Immature natural killer cell (primary cell): Measurements from ENCODE around the gene LFNG. TPM values are rescaled to one million over a fixed set of nuclear protein-coding genes. Genes with fewer than 3 reads are reported as not detected.

ENCODE experiments used
- DNase-seq, 3 donors: peaks; one replicate each; pipeline ENCODE4 v3.0.0; 2022; ENCODE audit warnings: mixed read lengths in 1 of 3
- H3K27ac Mint-ChIP-seq, 6 donors: one replicate each; pipeline ENCODE4 v1.8.0; 2020; ENCODE audit warnings: mixed read lengths in 6 of 6, mild to moderate bottlenecking in 5 of 6, inconsistent platforms in 4 of 6, moderate library complexity in 3 of 6
- H3K27me3 Mint-ChIP-seq, 3 donors: one replicate each; pipeline ENCODE4 v1.8.0; 2020 to 2021; ENCODE audit warnings: low read depth in 3 of 3, mild to moderate bottlenecking in 3 of 3, mixed read lengths in 3 of 3, moderate library complexity in 3 of 3, inconsistent platforms in 1 of 3
- H3K36me3 Mint-ChIP-seq, 3 donors: one replicate each; pipeline ENCODE4 v1.8.0; 2020; ENCODE audit warnings: mixed read lengths in 3 of 3, inconsistent platforms in 2 of 3, mild to moderate bottlenecking in 2 of 3
- H3K4me1 Mint-ChIP-seq, 2 donors: one replicate each; pipeline ENCODE4 v1.8.0; 2020; ENCODE audit warnings: inconsistent platforms in 2 of 2, mild to moderate bottlenecking in 2 of 2, mixed read lengths in 2 of 2, moderate library complexity in 1 of 2
- H3K4me3 Mint-ChIP-seq, 5 donors: one replicate each; pipeline ENCODE4 v1.8.0; 2020; ENCODE audit warnings: mild to moderate bottlenecking in 5 of 5, mixed read lengths in 5 of 5, inconsistent platforms in 3 of 5, moderate library complexity in 3 of 5
- H3K9me3 Mint-ChIP-seq, 6 donors: one replicate each; pipeline ENCODE4 v1.8.0; 2020; ENCODE audit warnings: mild to moderate bottlenecking in 6 of 6, mixed read lengths in 6 of 6, inconsistent platforms in 4 of 6, moderate library complexity in 3 of 6
- polyA plus RNA-seq, 3 donors: library from polyadenylated mRNA; unstranded; fragments of 300-500 nt; fragmentation: Illumina TruSeq; gene quantifications; one replicate each; pipeline ENCODE4 v1.2.3, GENCODE V29; 2021

LFNG gene
- polyA plus RNA-seq, 3 donors from 2014 or later = 2.2 to 2.6 (median 2.3) TPM

- H3K4me3 Mint-ChIP-seq = peak overlapping the region; percentile 95 to 99 (median 97)
- peaks cover 0 to 5% (median 0%) of the 10 kb centered on the region in 3 donors for H3K36me3 Mint-ChIP-seq
- no peak for DNase-seq
- peaks cover 37% of the 10 kb centered on the region in 2 donors for H3K4me1 Mint-ChIP-seq
- H3K9me3 Mint-ChIP-seq = no peaks in the 10 kb centered on the region
- H3K27ac Mint-ChIP-seq = peak overlapping the region; percentile 87 to 97 (median 94)
- peaks cover 15 to 47% (median 27%) of the 10 kb centered on the region in 3 donors for H3K27me3 Mint-ChIP-seq
Measured at GRCh38 chr7:2520761-2521290, 1.3 kb downstream of the LFNG start.

GRCh38 chr7:2521341-2521745 lies 1.8 kb downstream of the LFNG start:
- Mint-ChIP-seq H3K27me3 (peaks cover 15 to 47% (median 31%) of the 10 kb centered on the region in 3 donors), H3K9me3 (no peaks in the 10 kb centered on the region), H3K4me1 (peaks cover 37% of the 10 kb centered on the region in 2 donors), H3K27ac (peak overlapping the region; percentile 92 to 97 (median 96)), H3K36me3 (peaks cover 0 to 5% (median 0%) of the 10 kb centered on the region in 3 donors), H3K4me3 (peak overlapping the region; percentile 93 to 97 (median 94))
- DNase-seq = no peak

DNA sequence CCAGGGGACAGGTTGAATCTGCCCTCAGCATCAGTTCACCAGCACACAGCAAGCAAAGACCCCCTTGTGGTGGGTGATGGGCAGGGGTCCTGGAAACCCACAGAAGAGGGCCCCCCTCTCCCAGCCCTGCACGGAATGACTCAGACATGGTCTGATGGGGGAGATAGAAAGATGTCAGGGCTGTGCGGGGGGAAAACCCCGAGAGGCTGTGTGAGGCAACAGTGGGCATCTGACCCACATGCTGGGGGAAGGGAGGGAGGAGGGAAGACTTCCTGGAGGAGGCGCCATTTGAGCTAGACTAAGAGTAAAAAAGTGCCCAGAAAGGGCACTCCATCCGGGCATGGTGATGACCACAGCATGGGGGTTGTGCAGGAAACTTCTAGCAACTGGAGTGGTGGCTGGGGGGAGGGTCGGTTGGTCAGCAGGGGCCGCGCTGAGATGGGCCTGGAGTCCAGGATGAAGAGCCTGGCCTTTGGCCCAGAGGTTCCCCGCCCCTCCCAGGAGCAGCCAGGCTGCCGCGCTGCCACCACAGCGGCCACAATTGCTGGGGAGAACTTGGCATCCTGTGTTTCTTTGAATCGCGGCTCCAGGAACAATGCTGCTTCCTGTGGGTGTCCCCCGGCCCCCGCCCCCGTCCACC lies 2.5 kb downstream of the LFNG start:
- peaks cover 0 to 5% (median 0%) of the 10 kb centered on the region in 3 donors for H3K36me3 Mint-ChIP-seq
- peak overlapping the region; percentile 93 to 97 (median 94) for H3K4me3 Mint-ChIP-seq
- H3K9me3 Mint-ChIP-seq = no peaks in the 10 kb centered on the region
- H3K27ac Mint-ChIP-seq = peak overlapping the region; percentile 92 to 97 (median 96)
- DNase-seq = peak; percentile 74 to 81 (median 80)
- peaks cover 15 to 48% (median 33%) of the 10 kb centered on the region in 3 donors for H3K27me3 Mint-ChIP-seq
- peaks cover 37 to 39% of the 10 kb centered on the region in 2 donors for H3K4me1 Mint-ChIP-seq

DNA sequence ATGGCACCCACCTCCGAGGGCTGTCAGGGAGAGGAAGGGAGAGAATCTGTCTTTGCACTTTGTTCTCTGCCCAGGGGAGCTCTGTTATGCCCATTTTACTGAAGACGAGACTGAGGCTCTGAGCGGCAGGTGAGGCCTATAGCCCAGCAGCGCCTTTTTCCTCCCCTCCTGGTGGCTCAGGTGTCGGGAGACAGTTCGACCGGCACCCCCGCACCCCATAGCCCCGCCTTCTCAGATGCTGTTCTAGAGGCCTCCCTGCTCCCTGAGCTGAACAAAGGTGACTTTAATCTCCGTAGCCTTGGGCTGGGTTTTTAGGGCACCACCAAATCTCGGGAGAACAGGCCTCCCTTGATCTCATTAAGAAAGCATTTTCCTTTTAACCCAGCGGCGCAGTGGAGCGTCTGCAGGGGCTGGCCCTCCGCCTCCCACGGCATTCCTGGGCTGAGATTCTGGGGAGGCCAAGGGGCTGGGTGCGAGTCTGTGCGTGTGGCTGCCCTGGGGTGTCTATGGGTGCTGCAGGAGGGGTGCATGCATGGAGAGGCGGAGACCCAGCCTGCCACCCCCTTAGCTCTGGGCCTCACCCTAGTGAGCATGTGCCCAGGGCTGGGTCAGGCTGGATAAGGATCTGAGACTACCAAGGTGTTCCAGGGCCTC lies 3.3 kb downstream of the LFNG start:
- Mint-ChIP-seq H3K27ac (peak overlapping the region; percentile 92 to 97 (median 96)), H3K4me3 (peak overlapping the region; percentile 93 to 97 (median 94)), H3K4me1 (peaks cover 42 to 43% of the 10 kb centered on the region in 2 donors), H3K9me3 (no peaks in the 10 kb centered on the region), H3K27me3 (peaks cover 15 to 50% (median 40%) of the 10 kb centered on the region in 3 donors), H3K36me3 (peaks cover 4 to 5% (median 5%) of the 10 kb centered on the region in 3 donors)
- no peak for DNase-seq

- H3K36me3 Mint-ChIP-seq = peaks cover 4 to 5% (median 5%) of the 10 kb centered on the region in 3 donors
- peak overlapping the region; percentile 93 to 97 (median 94) for H3K4me3 Mint-ChIP-seq
- peaks cover 42 to 43% of the 10 kb centered on the region in 2 donors for H3K4me1 Mint-ChIP-seq
- H3K27me3 Mint-ChIP-seq = peaks cover 20 to 50% (median 45%) of the 10 kb centered on the region in 3 donors
- DNase-seq = no peak
- peak overlapping the region; percentile 92 to 97 (median 96) for H3K27ac Mint-ChIP-seq
- H3K9me3 Mint-ChIP-seq = no peaks in the 10 kb centered on the region
Measured at GRCh38 chr7:2523461-2523936, 3.9 kb downstream of the LFNG start.

DNA sequence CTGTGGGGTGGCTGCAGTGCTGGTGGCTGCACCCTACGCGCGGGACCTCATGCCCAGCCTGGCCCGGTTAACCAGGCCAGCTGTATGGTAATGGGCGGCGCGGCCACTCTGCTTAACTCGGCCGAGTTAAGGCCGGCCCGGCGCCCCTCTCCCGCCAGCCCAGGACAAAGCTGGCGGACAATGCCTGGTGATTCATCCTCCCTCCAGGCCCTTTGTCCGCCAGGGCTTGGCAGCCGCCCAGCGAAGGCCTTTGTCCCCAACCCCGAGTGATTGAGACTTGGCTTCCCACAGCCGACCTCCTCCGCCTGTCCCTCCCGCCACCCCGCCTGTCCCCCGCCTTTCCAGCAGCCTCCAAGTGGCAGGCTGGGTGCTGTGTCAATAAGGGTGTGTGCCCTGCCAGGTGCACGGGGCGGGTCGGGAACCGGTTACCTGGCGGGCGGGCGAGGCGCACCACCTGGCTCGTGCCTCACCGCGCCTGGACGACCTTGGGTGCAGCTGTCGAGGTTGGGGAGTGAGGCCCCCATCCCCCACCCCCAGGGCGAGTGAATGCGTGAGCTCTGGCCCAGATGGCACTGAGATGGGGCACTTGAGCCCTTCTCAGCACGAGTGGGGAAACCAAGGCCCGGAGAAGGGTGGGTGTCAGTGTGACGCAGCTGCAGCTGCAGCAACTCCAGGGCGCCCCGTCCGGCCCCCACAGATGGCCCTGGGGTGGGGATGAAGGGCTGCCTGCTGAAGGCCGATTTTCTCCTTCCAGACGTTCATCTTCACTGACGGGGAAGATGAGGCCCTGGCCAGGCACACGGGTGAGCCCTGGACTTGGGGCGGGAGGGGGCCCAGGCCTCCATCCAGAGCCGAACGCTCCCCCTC lies 4.6 kb downstream of the LFNG start:
- Mint-ChIP-seq H3K27ac (peak overlapping the region in 3 of 6 donors; percentile 17 to 57 (median 34)), H3K36me3 (peaks cover 4 to 5% (median 5%) of the 10 kb centered on the region in 3 donors), H3K9me3 (no peaks in the 10 kb centered on the region), H3K27me3 (peaks cover 20 to 51% (median 46%) of the 10 kb centered on the region in 3 donors), H3K4me1 (peaks cover 47 to 49% of the 10 kb centered on the region in 2 donors), H3K4me3 (peak overlapping the region; percentile 33 to 94 (median 58))
- DNase-seq = no peak

DNA sequence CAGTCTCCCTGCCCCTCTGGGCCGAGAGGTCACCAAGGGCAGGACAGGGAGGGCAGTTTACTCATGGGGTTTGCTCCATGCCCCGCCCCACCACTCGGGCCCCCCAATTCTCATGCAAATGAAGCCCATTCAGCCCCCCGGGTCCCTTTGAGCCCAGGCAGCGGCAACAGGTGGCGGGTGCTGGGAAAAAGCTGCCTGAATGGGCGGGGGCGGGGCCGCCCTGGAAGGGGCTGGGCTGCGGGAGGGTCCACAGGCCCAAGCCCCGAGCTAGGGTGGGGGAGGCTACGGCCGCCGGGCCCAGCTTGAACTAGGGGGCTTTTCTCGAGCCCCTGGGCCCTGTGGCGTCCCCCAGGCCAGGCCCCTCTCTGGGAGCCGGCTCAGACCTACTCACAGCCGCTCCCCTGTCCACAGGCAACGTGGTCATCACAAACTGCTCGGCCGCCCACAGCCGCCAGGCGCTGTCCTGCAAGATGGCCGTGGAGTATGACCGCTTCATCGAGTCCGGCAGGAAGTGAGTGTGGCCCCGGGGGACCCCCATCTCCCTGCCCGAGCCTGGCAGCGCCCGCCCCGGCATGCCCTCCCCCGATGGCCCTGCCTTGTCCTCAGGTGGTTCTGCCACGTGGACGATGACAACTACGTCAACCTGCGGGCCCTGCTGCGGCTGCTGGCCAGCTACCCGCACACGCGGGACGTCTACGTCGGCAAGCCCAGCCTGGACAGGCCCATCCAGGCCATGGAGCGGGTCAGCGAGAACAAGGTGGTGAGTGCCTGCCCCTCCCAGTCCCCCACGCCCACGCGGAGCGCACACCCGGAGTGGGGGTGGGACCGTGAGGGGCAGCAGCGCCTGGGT lies 5.5 kb downstream of the LFNG start:
- DNase-seq = no peak
- Mint-ChIP-seq H3K4me3 (no peak overlapping the region), H3K27ac (peak overlapping the region in 2 of 6 donors; percentile 17 to 57), H3K36me3 (peaks cover 4 to 5% (median 5%) of the 10 kb centered on the region in 3 donors), H3K9me3 (no peaks in the 10 kb centered on the region), H3K4me1 (peaks cover 55 to 57% of the 10 kb centered on the region in 2 donors), H3K27me3 (peaks cover 22 to 57% (median 55%) of the 10 kb centered on the region in 3 donors)

DNA sequence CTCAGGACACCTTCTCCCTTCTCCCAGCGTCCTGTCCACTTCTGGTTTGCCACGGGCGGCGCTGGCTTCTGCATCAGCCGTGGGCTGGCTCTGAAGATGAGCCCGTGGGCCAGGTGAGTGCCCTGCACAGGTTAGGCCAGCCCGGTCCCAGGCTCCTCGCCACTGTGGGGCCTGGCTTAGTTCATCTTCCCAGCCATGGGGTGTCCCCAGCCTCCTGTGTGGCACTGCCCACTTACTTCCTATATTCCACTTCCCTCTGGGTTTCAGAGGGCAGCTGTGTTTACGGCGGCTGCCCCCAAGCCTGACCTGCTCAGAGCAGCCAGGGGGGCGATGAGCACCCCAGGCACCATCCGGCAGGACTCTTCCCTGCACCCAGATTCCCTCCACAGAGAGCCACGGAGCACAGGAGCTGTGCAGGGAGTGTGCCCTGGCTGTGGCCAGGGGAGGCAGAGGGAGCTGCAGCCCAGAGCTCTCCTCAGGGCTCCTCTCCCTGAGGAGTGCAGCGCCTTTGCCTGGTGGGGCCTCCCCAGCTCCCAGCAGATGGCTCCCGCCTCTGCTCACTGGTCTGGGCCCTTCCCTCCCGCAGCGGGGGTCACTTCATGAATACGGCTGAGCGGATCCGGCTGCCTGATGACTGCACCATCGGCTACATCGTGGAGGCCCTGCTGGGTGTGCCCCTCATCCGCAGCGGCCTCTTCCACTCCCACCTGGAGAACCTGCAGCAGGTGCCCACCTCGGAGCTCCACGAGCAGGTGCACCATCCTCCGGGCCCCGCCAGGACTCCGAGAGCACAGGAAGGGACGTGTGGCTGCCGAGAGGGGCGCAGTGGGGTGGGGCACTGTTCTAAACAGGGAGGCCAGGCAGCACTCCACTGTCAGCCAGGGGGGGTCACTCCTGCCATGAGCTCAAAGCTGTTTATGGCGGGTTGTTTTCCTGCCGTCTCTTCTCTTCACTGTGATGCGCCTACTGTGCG lies 6.4 kb downstream of the LFNG start:
- no peaks in the 10 kb centered on the region for H3K9me3 Mint-ChIP-seq
- peaks cover 59 to 67% of the 10 kb centered on the region in 2 donors for H3K4me1 Mint-ChIP-seq
- H3K4me3 Mint-ChIP-seq = peak overlapping the region in 3 of 5 donors; percentile 33 to 44 (median 35)
- H3K36me3 Mint-ChIP-seq = peaks cover 4 to 5% (median 5%) of the 10 kb centered on the region in 3 donors
- no peak for DNase-seq
- peak overlapping the region in 3 of 6 donors; percentile 40 to 75 (median 51) for H3K27ac Mint-ChIP-seq
- peaks cover 23 to 57% (median 55%) of the 10 kb centered on the region in 3 donors for H3K27me3 Mint-ChIP-seq

GRCh38 chr7:2526659-2527504 lies 7.3 kb downstream of the LFNG start:
- Mint-ChIP-seq H3K36me3 (peaks cover 3 to 5% (median 4%) of the 10 kb centered on the region in 3 donors), H3K4me1 (peaks cover 57 to 68% of the 10 kb centered on the region in 2 donors), H3K27ac (peak overlapping the region; percentile 90 to 98 (median 96)), H3K27me3 (peaks cover 22 to 60% (median 51%) of the 10 kb centered on the region in 3 donors), H3K4me3 (peak overlapping the region in 3 of 5 donors; percentile 21 to 76 (median 59)), H3K9me3 (no peaks in the 10 kb centered on the region)
- DNase-seq = no peak

DNA sequence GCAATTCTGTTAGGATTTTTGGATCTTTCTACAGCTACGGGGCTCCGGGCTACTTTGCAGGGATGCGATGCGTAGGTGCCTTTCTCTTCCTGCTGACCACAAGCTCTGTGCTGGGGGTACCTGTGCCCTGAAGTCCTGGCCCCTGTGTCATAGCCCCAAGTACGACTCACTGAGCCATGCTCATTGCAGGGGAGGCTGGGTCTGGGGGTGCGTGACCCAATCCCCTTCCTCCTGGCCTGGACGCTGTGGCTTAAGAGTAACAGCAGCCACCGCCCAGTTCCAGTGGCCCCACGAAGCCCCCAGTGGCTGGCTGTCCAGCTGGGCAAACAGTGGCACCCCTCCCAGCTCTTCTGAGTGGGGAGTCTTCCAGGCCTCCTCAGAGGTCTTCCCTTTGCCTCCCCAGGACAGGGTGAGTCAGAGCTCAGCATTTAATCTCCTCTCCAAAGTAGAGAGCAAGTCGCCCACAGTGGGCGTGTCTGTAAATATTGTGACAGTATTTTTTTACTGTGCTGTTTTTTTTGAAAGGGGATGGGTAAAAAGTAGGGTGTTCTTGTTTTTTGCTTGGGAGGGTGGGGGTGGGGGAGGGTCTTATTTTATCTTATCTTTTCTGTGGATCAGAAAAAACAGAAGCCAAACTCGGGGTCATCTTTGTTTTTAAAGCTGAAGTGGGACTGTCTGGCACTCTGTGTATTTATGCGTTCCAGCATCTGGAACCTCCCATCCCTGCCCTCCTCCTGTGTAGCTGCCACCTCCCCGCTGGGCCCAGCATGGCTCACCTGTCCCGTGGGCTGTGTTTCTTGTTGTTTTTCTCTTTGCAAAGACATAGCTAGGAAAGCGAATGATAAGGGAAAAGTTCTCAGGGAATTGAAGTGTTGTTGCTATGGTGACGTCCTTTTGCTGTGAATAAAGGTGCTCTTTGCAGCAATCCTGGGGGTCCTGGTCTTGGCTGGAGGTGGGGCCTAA lies 8.2 kb downstream of the LFNG start:
- peak in 1 of 3 donors; percentile 56 for DNase-seq
- Mint-ChIP-seq H3K4me1 (peaks cover 48 to 64% of the 10 kb centered on the region in 2 donors), H3K27ac (peak overlapping the region; percentile 90 to 98 (median 96)), H3K4me3 (peak overlapping the region; percentile 59 to 78 (median 73)), H3K36me3 (peaks cover 0 to 5% (median 4%) of the 10 kb centered on the region in 3 donors), H3K9me3 (no peaks in the 10 kb centered on the region), H3K27me3 (peaks cover 18 to 58% (median 47%) of the 10 kb centered on the region in 3 donors)
